Measurements from ENCODE around the gene NLK.

Gene NLK

DNA sequence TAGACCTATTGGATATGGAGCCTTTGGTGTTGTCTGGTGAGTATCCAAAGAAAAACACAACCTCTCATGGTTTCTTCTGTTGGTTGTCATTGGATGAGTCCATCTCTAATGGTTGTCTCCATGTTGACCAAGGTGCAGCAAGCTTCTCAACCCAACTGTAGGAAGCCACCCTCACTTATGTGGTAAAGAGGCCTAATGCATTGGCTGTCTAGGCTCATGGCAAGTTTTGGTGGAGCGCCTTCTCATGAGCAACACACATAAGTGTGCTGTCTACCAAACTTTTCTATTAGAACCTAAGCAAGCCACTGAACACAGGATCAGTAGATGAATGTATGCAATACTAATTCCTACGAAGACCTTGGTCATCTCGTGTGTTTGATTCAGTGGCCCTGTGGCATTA lies 819 bp downstream of the NLK start:
- DNase-seq (ENCODE audit: low read depth): no peak
- in situ Hi-C loops (cut with HindIII; ENCODE audit: low sequenced_read_pairs): no loop called here
- TF ChIP-seq, protein P1, sequence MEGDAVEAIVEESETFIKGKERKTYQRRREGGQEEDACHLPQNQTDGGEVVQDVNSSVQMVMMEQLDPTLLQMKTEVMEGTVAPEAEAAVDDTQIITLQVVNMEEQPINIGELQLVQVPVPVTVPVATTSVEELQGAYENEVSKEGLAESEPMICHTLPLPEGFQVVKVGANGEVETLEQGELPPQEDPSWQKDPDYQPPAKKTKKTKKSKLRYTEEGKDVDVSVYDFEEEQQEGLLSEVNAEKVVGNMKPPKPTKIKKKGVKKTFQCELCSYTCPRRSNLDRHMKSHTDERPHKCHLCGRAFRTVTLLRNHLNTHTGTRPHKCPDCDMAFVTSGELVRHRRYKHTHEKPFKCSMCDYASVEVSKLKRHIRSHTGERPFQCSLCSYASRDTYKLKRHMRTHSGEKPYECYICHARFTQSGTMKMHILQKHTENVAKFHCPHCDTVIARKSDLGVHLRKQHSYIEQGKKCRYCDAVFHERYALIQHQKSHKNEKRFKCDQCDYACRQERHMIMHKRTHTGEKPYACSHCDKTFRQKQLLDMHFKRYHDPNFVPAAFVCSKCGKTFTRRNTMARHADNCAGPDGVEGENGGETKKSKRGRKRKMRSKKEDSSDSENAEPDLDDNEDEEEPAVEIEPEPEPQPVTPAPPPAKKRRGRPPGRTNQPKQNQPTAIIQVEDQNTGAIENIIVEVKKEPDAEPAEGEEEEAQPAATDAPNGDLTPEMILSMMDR (IDR thresholded peaks at IDR 0.05; ENCODE audit: low read depth, low read length, missing control alignments): no peak
- peak overlapping the region; percentile 9 for H3K4me3 ChIP-seq (ENCODE audit: low read depth, low read length)

DNA sequence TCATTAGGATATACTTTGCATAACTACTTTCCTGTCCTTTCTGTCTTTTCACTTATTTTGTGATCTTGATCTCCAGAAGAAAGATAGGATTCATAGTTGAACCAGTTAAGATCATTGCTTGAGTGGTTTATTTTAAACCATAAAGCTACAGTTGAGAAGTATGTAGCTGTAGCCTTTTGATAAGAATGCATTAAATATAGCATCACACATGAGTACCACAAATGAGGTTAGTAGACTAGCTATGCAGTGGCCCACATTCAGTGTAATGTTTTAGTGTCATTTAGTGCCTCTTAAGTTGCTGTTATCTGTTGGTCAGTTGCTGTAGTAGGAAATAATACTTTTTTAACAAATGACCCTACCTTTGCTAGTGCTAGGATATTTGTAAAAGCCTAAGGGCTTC lies 1.3 kb downstream of the NLK start:
- no peak for DNase-seq (ENCODE audit: low read depth)
- peak overlapping the region; percentile 9 for H3K4me3 ChIP-seq (ENCODE audit: low read depth, low read length)
- in situ Hi-C loops (cut with HindIII; ENCODE audit: low sequenced_read_pairs): no loop called here

DNA sequence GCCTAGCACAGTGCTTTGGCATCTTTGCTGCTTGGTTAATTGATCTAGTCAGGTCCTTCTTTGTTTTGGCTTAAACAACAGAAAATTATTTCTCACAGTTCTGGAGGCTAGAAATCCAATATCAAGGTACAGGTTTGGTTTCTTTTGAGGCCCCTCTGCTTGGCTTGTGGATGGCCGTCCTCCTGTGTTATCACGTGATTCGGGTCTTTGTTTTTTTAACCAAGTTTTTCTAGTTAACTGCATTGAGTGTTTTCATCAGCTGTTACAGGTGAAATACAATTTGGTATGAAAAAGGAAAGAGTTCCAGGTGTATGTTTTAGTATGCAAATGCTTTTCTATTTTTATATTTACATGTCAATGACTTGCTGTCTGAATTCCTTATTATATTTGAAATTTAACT lies 2.8 kb downstream of the NLK start:
- TF ChIP-seq, protein P1 (IDR thresholded peaks at IDR 0.05; ENCODE audit: low read depth, low read length, missing control alignments): no peak
- in situ Hi-C loops (cut with HindIII; ENCODE audit: low sequenced_read_pairs): no loop called here
- H3K4me3 ChIP-seq (ENCODE audit: low read depth, low read length): no peak overlapping the region
- DNase-seq (ENCODE audit: low read depth): no peak

More for the DNA sequence above, 1.3 kb downstream of the NLK start:
- TF ChIP-seq, protein P1 (IDR thresholded peaks at IDR 0.05; ENCODE audit: low read depth, low read length, missing control alignments): no peak

DNA sequence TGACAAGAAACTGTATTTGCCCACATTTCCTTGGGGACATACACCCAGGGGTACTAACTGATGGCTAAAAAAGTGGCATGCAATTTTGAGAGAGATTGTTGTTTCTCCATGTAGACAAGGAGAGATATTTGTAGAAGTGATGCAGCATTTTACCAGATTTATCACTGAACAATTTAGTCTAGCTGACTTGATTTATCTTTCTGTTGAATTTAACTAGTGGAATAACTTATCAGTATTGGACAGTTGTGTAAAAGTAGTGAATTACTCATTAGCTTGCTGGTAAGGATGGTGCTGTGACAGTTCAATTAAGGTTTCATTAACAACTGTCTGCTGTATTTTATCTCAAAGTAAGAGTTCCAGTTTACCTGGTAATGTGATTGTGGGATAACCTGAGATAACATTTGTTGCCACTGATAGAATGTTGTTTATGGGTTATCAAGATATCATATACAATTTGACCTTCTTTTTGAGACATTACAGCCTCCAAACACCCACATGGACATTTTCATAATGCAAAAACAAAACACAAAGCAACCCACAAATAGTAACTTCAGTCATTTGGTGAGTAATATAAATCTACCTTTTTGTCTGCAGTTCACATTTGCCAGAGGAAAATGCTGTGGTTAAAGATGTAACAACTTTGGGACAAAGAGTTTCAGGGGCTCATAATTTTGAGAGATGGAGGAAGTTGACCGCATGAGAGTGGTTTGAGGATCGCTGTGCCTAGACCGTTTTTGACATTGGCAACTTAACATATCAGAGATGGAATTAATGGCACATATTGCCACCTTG lies 3.8 kb downstream of the NLK start:
- in situ Hi-C loops (cut with HindIII; ENCODE audit: low sequenced_read_pairs): no loop called here
- no peak overlapping the region for H3K4me3 ChIP-seq (ENCODE audit: low read depth, low read length)
- TF ChIP-seq, protein P1 (IDR thresholded peaks at IDR 0.05; ENCODE audit: low read depth, low read length, missing control alignments): no peak
- no peak for DNase-seq (ENCODE audit: low read depth)

DNA sequence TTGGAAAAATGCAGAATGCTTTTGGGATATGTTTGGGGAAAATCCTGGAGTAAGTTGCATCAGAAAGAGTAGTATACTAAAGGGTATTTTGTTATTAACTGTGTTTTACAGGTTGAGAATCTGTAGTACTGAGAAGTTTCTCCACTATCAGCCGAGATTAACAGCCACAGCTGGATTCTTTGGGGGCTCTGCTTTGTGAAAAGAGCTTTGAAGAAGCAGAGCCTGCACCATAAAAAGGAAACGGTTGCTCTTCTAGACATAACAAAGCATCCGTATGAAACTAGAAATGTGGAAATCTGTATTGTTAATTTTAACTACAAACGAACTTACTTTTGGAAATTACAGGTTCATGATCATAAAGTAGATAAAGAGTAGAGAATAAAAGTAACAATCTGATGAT lies 5.3 kb downstream of the NLK start:
- TF ChIP-seq, protein P1 (IDR thresholded peaks at IDR 0.05; ENCODE audit: low read depth, low read length, missing control alignments): no peak
- in situ Hi-C loops (cut with HindIII; ENCODE audit: low sequenced_read_pairs): no loop called here
- no peak for DNase-seq (ENCODE audit: low read depth)
- no peak overlapping the region for H3K4me3 ChIP-seq (ENCODE audit: low read depth, low read length)

DNA sequence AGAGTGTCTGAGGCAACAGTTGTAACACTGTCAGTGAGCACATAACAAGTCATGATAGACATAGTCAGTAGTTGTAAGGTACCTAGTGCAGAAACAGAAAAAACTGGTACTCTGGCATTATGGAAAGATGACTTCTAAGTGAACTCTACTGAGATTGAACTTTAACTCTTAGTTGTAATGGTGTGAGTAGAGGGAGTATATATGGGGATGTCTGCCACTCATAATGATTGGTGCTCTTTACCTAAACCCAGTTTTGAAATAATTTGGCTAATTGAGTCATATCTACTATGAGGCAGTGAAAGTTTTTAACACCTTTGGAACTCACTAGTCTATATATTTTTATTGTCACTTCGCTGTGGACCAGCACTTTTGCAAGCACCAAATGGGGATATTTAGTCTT lies 6.6 kb downstream of the NLK start:
- no peak overlapping the region for H3K4me3 ChIP-seq (ENCODE audit: low read depth, low read length)
- in situ Hi-C loops (cut with HindIII; ENCODE audit: low sequenced_read_pairs): no loop called here
- TF ChIP-seq, protein P1 (IDR thresholded peaks at IDR 0.05; ENCODE audit: low read depth, low read length, missing control alignments): no peak
- DNase-seq (ENCODE audit: low read depth): no peak
